SH-SY5Y (cell line): ENCODE data around the gene IL10RB.

Source experiments
- GATA2 ChIP-seq: IDR thresholded peaks from 2 replicates; pipeline ENCODE4 v1.6.1; 2011; ENCODE audit warnings: mild to moderate bottlenecking, low read depth, low read length
- GATA3 ChIP-seq: IDR thresholded peaks from 2 replicates; pipeline ENCODE4 v1.6.1; 2011; ENCODE audit warnings: low read depth, mild to moderate bottlenecking, low read length, moderate library complexity

IL10RB gene

DNA sequence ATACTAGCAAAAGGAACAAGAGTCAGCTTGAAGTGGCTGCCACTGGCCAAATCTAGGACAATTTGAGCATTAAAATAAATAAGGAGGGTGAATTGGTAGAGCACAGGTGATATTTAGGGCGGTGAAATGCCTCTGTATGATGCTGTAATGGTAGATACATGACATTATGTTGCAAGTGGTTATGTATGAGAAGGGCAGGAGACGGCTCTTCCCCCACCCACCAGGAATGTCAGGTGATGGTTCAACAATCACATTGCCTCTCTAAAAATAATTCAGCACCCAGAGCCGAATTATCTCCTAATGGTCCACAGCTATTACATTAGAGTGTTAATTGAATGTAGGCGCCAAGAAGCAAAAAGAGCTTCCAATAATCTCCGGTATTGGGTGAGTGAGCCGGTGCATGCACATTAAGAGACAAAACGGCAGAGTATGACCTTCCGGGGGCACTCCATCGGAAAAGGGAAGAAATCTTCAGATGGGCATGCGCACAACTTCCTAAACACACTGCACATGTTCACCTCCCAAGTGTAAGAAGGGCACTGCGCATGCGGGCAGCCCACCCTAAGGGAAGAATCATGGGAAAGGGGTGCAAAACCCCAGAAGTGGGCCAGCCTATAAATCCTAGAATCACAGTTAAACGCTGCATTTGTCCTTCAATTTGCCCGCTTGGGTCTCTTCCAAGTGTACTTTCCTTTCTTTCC lies 51.8 kb downstream of the IL10RB start:
- TF ChIP-seq GATA3 (no peak), GATA2 (no peak)

DNA sequence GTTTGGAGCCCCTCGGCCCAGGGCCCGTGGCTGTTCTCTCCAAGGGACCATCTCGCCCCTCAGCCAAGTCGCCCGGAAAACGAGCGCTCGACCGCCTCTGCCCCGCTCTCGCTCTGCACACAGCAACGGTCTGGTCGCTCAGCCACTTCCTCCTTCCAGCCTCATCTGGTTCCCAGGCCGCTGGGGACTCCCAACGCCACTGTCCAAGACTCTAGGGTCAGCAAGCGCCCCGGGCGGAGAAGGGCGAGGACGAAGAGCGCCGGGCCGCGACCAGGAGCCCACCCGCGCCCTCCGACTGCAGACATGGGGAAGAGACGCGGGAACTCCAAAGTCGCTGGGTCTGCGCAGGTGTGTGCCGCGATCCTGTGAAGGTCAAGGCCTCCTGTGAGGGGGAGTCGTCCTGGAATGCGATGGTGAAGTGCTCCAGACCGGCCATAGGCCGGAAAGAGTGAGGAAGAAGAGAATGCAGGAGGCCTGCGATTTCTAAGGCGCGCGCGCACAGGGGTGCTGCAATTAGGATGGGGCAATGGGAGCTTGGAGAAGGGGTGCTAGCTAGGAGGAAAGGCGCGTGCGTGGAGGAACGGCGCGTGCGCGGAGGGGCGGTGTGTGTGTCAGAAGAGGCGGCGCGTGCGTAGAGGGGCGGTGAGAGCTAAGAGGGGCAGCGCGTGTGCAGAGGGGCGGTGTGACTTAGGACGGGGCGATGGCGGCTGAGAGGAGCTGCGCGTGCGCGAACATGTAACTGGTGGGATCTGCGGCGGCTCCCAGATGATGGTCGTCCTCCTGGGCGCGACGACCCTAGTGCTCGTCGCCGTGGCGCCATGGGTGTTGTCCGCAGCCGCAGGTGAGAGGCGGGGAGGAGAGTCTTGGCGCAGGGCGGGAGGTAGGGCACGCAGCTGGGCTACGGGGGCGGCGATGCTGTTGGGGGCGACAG lies 58.4 kb downstream of the IL10RB start, which contains the start of gene IFNAR1:
Gene IFNAR1, plus strand, starts transcription at position 680 of the 931 bp plus-strand sequence. Its CDS starts 86 bp downstream, at position 766.
- TF ChIP-seq GATA2 (no peak; the same call in 1 of the 2 replicates), GATA3 (no peak)

DNA sequence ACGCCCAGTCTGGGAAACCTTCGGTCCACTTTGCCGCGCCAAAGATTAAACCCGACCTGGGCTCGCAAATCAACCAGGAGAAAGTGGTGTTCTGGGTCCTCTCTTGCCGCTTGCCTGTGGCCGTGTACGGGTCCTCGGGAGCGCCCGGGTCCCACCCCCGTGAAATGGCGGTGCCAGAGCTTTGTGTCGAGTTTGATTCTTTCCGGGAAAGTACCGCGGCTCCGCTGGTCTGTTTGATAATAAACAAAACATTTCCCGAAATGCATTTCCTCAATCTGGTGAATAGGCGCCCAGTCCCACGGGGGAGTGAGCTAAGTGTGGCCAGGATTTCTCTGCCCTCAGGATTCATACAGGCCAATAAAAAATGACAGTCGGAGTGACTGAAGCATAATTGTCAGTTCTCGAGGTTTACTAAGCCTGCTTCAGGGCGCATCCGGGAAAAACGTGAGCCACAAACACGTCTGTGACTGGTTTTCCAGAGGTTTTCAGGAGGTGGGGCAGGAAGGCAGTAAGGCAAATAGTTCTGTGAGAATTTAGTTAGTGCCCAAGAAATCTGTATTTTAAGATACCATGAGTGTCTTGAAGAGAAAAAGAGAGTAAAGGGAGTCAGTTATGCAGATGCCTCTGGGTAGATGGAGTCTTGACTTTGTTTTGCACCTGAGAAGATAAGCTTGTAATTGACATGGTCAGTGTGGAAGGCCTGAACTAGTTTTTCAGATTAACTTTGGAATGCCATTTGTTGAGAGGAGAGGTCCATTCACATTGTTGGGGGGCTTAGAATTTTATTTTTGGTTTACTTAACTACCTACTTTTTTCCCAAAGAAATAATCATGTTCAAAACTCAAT lies 59.3 kb downstream of the IL10RB start:
- no peak for TF ChIP-seq GATA3

DNA sequence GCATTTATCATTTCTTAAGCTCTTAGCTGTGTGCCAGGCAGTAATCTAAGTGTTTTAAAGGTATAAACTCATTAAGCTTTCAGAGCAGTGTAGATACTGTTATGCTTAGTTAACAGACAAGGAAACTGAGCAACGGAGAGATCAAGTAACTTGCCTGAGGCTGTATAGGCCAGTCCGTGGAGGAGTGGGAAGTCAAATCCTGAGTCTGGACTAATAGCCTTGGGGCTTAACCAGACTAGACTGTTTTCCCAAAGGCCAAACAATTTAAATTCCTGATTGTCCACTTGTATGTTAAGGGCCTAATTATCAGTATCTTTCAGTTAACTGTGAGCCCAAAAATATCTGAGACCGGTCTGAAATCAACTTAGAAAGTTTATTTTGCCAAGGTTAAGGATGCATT lies 61.2 kb downstream of the IL10RB start:
- TF ChIP-seq GATA3 (no peak), GATA2 (no peak)

DNA sequence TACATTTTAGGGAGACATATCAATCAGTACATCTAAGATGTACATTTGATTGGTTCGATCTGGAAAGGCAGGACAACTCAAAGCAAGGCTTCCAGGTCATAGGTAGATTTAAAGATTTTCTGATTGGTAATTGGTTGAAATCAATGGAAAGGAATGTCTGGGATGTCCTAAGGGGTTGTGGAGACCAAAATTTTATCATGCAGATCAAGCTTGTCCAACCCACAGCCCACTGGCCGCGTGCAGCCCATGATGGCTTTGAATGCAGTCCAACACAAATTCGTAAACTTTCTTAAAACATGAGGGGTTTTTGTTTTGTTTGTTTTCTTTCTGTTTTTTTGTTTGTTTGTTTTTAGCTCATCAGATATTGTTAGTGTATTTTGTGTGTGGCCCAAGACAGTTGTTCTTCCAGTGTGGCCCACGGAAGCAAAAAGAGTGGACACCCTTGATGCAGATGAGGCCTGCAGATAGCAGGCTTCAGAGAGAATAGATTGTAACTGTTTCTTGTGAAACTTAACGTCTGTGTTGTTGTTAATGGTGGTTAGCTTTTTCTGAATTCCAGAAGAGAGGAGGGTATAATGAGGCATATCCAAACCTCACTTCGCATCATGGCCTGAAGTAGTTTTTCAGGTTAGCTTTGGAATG lies 61.7 kb downstream of the IL10RB start:
- TF ChIP-seq GATA3 (no peak), GATA2 (no peak)

DNA sequence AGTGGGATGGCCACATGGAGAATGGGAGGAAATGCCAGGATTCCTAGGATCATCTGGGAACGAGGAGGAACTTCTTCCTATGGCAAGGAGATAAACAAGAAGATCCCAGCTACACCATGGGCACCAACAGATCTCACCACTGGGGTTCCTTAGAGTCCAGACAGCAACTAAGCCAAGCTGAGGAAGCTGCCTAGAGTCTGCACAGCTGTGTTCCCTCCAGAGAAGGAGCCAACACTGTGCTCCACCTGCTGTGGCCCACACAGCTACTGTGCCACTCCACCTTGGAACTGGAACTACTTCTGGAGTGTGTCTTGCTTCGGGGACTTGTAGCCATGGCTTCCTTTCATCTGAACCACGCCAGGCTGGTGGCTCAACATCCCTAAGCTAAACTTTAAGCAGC lies 64.6 kb downstream of the IL10RB start:
- TF ChIP-seq GATA2: no peak
- no peak for TF ChIP-seq GATA3

DNA sequence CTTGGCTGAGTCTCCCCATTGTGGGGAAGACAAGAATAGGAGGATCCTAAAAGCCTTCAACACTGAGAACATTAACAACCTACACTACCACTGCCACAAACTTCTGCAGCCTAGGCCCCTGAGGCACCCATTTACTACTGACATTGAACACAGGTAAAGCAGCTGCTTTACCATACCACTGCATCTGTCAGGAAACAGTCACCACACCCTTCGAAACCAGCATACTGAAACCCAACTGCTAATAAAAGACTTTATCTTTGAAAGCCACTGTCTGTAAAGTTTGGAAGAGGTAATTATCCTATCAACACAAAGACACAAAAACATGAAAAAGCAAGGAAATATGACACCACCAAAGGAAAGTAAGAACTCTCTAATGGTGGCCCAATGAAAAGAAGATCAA lies 66.0 kb downstream of the IL10RB start:
- TF ChIP-seq GATA3: no peak
- no peak for TF ChIP-seq GATA2

DNA sequence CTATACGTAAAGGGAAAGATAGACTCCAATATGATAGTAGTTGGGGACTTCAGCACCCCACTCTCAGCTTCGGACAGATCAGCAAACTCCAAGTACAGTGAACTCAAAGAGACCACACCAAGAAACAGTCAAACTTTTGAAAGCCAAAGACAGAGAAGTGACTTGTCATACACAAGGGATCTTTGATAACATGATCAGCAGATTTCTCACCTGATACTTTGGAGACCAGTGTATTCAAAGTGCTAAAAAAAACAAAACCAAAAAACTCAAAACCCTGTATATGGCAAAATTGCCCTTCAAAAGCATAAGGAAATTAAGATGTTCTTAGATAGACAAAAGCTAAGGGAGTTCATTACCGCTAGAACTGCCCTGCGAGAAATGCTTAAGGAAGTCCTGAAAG lies 68.0 kb downstream of the IL10RB start:
- TF ChIP-seq GATA3: no peak
- TF ChIP-seq GATA2: no peak

DNA sequence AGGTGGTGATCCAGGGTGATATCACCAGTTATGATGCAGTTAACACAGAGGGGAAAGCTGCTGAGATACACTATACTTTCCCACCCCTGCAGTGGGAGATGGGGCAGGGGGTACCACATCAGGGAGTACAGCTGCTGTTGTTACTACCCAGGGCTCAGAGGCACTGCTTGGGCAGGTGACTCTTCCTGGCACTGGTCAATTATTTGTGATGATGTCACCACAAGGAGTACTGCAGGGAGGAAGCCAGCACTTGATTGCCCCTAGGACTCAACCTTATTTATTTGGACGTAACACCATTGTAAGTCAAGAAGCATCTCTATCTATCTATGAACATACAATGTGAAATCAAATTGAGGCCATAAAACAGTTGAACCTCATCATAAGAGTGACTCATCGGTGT lies 68.7 kb downstream of the IL10RB start:
- TF ChIP-seq GATA3 (no peak), GATA2 (no peak)

DNA sequence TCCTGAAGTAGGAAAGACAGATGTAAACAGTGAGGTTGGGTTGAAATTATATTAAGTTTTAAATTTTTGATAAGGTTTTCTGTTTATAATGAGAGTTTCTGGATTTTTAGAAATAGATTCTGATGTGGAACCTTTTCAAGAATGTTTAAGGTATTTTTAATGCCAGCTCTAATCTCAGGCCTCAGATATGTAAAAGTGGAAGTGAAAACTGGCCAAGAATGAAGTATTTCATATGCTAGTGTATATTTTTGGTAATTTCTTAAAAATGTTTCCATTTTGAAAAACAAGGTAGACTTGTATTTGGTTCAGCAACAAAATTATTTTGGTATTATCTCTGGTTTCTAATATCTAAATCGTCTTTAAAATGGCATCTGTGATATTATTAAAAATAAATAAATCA lies 73.0 kb downstream of the IL10RB start:
- no peak for TF ChIP-seq GATA2
- TF ChIP-seq GATA3: no peak

DNA sequence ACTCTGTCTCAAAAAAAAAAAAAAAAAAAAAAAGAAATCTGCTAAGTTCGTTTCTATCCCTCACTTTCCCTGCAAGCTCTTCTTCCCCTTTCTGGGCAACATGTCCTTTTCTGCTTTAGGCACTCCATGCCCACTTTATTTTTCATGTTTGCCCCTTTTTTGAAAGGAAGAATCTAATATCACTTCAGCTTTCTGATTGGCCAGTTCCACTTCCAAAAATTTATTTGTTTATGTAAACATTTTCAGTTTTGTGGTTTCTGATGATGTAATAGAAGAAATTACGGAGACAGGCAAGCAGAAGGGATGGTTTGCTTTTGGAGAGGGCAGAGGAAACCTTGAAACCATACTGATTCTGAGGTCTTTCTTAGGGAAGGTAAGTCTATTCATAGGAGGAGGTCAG lies 73.8 kb downstream of the IL10RB start:
- TF ChIP-seq GATA2 (no peak), GATA3 (no peak)

DNA sequence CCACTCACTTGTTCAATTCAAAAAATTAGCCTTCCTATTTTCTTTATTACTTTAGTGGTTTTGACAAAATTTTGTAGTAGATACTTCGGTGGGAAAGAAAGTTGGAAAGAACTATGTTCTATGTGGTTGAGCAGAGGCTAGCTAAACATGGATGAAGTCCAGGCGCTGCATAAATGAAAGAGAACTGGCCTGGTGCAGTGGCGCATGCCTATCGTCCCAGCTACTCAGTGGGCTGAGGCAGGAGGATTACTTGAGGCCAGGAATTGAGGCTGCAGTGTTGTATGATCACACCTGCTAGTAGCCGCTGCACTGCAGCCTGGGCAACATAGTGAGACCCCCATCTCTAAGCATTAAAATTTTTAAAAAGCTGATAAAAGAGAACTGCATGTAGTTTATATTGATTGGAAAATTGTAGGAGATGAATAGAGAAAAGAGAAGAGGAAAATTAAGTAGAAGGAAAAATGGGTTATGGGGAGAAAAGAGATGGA lies 79.6 kb downstream of the IL10RB start:
- TF ChIP-seq GATA3 (no peak), GATA2 (no peak)
